KMS-11 (cell line): ENCODE data around the gene DUOX2.

Experiments
- H2AFZ ChIP-seq: fragments of 200-600 bp; sonication (generic); 2 replicates; pipeline ENCODE4 v1.6.1; 2016; ENCODE audit warnings: antibody characterized with exemption, mixed run types, low read depth
- H3K27ac ChIP-seq: fragments of 200-600 bp; sonication (generic); 2 replicates; pipeline ENCODE4 v1.6.1; 2016; ENCODE audit warnings: mild to moderate bottlenecking, mixed run types
- H3K27me3 ChIP-seq: fragments of 200-600 bp; sonication (generic); 2 replicates; pipeline ENCODE4 v1.6.1; 2017; ENCODE audit warnings: mild to moderate bottlenecking, low read depth, mixed run types, moderate library complexity; ENCODE audit not compliant: insufficient read depth
- H3K36me3 ChIP-seq: fragments of 200-600 bp; sonication (generic); 2 replicates; pipeline ENCODE4 v1.6.1; 2017; ENCODE audit warnings: mild to moderate bottlenecking, mixed run types; ENCODE audit not compliant: insufficient read depth
- H3K4me1 ChIP-seq: fragments of 200-600 bp; sonication (generic); 2 replicates; pipeline ENCODE4 v1.6.1; 2016; ENCODE audit warnings: mild to moderate bottlenecking, low read depth, mixed run types; ENCODE audit not compliant: poor library complexity, severe bottlenecking
- H3K4me2 ChIP-seq: fragments of 200-600 bp; sonication (generic); 2 replicates; pipeline ENCODE4 v1.7.0; 2016; ENCODE audit warnings: mild to moderate bottlenecking, mixed run types
- H3K4me3 ChIP-seq: fragments of 200-600 bp; sonication (generic); IDR thresholded peaks from 2 replicates; pipeline ENCODE4 v1.6.1; 2017; ENCODE audit warnings: low read depth, low read length, mixed read lengths; ENCODE audit not compliant: insufficient read depth
- H3K79me2 ChIP-seq: fragments of 200-600 bp; sonication (generic); 2 replicates; pipeline ENCODE4 v1.6.1; 2016; ENCODE audit warnings: low read depth, mixed run types; ENCODE audit not compliant: insufficient read depth
- H3K9ac ChIP-seq: fragments of 200-600 bp; sonication (generic); 2 replicates; pipeline ENCODE4 v1.6.1; 2016; ENCODE audit warnings: mild to moderate bottlenecking, mixed run types
- H4K20me1 ChIP-seq: fragments of 200-600 bp; sonication (generic); 2 replicates; pipeline ENCODE4 v1.6.1; 2016; ENCODE audit warnings: mild to moderate bottlenecking, mixed run types; ENCODE audit not compliant: insufficient read depth
- CTCF ChIP-seq: fragments of 200-600 bp; sonication (generic); conservative IDR thresholded peaks from 2 replicates; pipeline ENCODE4 v1.6.1; 2017; ENCODE audit warnings: low read depth, mild to moderate bottlenecking, antibody characterized with exemption, low read length, moderate library complexity, mixed read lengths

Gene DUOX2

GRCh38 chr15:45122719-45123118 lies 8.7 kb upstream of the DUOX2 start:
- Histone ChIP-seq H3K79me2 (no peaks in the 10 kb centered on the region), H3K4me3 (no peak overlapping the region), H3K27ac (no peak overlapping the region), H3K36me3 (no peaks in the 10 kb centered on the region), H3K4me2 (no peak overlapping the region), H3K4me1 (no peaks in the 10 kb centered on the region), H4K20me1 (no peaks in the 10 kb centered on the region), H3K9ac (no peak overlapping the region), H2AFZ (no peak overlapping the region), H3K27me3 (no peaks in the 10 kb centered on the region)
- no peak for TF ChIP-seq CTCF

- no peak overlapping the region for H2AFZ ChIP-seq
- no peak for TF ChIP-seq CTCF
These were observed 7.9 kb upstream of the DUOX2 start for GRCh38 chr15:45121706-45122417.

GRCh38 chr15:45121020-45121419 lies 7.0 kb upstream of the DUOX2 start:
- Histone ChIP-seq H3K9ac (no peak overlapping the region), H4K20me1 (no peaks in the 10 kb centered on the region), H3K36me3 (no peaks in the 10 kb centered on the region), H3K4me2 (no peak overlapping the region), H3K4me3 (no peak overlapping the region), H2AFZ (no peak overlapping the region), H3K27ac (no peak overlapping the region), H3K79me2 (no peaks in the 10 kb centered on the region), H3K27me3 (no peaks in the 10 kb centered on the region), H3K4me1 (no peaks in the 10 kb centered on the region)
- no peak for TF ChIP-seq CTCF

More at GRCh38 chr15:45121706-45122417, 7.9 kb upstream of the DUOX2 start:
- Histone ChIP-seq H3K9ac (no peak overlapping the region), H3K79me2 (no peaks in the 10 kb centered on the region), H3K36me3 (no peaks in the 10 kb centered on the region), H4K20me1 (no peaks in the 10 kb centered on the region), H3K27ac (no peak overlapping the region), H3K4me3 (no peak overlapping the region), H3K4me1 (no peaks in the 10 kb centered on the region), H3K27me3 (no peaks in the 10 kb centered on the region), H3K4me2 (no peak overlapping the region)

- peaks cover 1% of the 10 kb centered on the region; the same call in 1 of the 2 replicates for H3K27me3 ChIP-seq
- no peaks in the 10 kb centered on the region for H3K36me3 ChIP-seq
These were observed 6.4 kb upstream of the DUOX2 start for GRCh38 chr15:45120081-45120972.

More at GRCh38 chr15:45120081-45120972, 6.4 kb upstream of the DUOX2 start:
- H4K20me1 ChIP-seq = no peaks in the 10 kb centered on the region
- no peak overlapping the region for H3K27ac ChIP-seq
- H3K79me2 ChIP-seq = no peaks in the 10 kb centered on the region
- no peak overlapping the region for H2AFZ ChIP-seq
- no peak overlapping the region for H3K4me2 ChIP-seq
- H3K9ac ChIP-seq = no peak overlapping the region
- no peak for TF ChIP-seq CTCF
- H3K4me3 ChIP-seq = no peak overlapping the region
- H3K4me1 ChIP-seq = no peaks in the 10 kb centered on the region
